ENCODE results near the gene LRRC4C.

The LRRC4C gene

DNA sequence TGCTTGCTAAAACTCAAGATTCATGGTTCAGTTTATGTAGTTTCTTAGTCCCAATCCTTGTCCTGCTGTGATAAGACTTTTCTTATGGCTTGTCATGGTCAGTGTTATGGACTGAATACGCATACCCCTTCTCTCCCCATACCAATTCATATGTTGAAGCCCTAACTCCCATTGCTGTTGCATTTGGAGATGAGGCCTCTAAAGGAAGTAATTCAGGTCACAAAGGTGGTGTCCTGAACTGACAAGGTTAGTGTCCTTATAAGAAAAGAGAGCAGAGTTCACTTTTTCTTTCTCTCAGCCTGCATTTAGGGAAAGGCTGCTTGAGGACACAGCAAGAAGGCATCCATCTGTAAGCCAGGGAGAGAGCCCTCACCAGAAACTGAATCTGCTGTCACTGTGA, 618.2 kb downstream of the LRRC4C start:
- DNase-seq: no peak

- no peak for DNase-seq
Measured at GRCh38 chr11:40838181-40838683, 621.2 kb downstream of the LRRC4C start.

DNA sequence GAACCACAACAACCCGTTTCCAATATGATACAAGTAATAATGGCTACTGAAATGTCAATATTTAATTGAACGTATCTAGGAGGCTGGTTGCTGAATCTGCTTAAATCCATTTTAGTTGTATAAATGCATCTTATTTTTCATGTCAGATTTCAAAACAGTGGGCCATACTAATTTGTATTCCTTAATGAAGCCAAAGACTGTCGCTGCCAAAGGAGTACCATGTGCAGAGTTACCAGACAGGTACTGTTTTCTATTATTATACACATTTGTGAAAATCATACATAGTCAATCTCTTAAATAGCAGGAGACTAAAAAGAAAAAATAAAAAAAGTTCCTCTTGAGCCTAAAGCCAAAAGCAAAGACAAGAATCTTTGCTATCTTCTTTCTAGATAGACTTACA, 632.3 kb downstream of the LRRC4C start:
- no peak for DNase-seq

DNA sequence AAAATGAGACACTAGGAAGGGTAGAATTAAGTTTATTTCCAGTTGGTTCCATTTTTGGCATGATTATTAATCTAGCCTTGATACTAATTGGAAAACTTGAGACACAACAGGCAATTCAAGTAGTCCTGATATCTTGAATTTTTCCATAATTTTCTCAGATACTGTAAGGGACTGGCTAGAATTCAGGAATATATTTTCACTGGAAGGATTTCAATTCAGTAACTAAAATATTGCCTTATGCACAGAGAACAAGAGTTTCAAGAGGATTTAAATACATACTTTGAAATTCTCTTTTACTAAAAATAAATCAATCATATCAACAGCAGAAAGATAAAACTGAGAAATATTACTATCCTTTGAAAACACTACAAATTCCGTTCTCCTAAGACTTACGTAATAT, 632.9 kb downstream of the LRRC4C start:
- no peak for DNase-seq

DNA sequence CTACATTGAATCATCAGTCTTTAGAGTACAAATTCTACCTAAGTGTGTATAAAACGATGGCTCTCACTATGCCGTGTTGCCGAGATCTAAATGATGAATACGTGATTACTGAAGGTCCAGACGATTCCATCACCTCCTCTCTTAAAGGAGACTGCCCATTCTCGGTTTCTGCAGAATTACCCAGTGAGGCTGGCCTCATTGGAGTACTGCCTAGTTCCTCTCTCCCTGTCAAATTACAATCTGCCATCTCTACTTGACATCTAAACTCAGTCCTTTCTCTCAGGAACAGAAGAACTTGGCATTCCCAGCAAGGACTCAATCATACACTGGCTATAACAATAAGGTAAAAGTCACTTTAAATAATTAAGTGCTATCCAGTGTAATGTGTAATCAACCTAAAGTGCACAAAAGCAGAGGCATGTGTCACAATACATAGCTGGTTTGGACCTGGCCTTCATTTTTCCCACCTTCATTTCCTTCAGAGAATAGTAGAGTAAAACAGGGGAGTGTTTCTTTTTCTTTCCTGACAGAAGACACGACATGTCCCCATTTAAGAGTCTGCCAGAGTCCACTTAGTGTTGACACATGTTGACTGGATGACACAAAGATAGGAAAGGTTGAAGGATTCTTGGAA, 634.1 kb downstream of the LRRC4C start:
- DNase-seq: no peak

GRCh38 chr11:40819230-40819629, 640.2 kb downstream of the LRRC4C start:
- DNase-seq: no peak

DNA sequence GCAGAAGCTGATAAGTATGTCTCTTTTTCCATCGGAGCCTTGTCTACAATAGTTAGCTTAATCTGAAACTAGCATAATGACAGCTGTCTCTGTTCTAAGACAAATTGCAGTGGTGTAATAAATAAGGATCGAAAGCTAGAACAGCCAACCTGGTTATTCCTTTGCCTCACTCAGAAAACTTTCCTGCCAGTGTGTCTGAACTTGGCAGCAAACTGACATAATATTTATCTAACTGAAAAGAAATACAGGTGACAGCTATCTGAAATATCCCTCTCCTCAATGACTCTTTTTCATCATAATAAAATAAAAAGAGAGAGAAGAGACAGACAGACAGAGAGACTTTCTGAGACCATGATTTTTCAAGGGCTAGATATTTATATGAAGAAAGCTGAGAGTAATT, 642.5 kb downstream of the LRRC4C start:
- no peak for DNase-seq

GRCh38 chr11:40797981-40798380, 661.5 kb downstream of the LRRC4C start:
- no peak for DNase-seq

DNA sequence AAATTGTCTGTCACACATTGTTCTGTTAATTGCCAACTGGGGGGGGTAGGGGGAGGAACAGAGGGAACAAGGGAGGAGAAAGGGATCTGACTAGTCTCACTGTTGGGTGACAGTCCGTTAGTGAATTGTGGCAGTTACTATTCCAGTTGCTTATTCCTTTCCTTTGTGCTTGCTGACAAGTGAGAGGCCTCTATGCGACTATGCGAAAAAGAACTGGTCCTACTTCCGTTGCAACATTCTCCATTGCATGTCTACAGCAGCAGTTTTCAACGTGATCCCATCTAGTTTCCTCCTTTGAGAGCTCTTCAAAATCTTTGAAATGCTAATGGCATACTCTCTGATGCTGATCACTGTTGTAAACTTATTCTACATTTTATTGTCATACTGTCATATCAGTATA, 672.2 kb downstream of the LRRC4C start:
- no peak for DNase-seq

DNA sequence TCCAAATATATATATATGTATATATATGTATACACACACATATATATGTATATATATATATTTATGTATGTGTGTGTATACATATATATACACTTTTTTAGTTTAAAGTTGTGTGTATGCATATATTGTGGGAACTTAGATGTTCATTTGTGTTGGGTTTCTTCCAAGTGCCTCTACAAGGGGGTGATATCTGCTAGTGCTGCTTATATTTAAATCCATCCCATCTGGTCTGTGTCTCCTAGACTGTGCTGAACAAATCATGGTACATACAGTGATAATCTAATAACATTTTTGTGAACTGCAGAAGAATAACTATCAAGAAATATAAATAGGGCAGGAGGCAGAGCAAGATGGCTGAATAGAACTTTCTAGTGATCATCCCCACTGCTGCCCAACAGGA, 696.4 kb downstream of the LRRC4C start:
- no peak for DNase-seq

DNA sequence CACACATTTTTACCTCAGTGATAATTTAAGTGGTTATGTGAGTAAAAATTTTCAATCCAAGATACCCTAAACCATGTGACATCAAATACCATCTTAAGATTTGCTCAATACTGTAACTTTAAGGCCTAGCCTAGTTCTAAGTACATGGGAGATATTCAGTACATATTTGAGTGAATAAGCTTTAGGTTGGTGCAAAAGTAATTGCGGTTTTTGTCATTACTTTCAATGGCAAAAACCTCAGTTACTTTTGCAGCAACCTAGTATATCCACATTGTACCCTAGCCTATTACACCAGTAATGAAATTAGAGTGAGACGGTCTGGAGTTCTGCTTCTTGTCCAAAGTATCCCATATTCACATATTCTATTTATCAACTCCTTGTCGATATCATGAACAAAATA, 700.1 kb downstream of the LRRC4C start:
- no peak for DNase-seq

DNA sequence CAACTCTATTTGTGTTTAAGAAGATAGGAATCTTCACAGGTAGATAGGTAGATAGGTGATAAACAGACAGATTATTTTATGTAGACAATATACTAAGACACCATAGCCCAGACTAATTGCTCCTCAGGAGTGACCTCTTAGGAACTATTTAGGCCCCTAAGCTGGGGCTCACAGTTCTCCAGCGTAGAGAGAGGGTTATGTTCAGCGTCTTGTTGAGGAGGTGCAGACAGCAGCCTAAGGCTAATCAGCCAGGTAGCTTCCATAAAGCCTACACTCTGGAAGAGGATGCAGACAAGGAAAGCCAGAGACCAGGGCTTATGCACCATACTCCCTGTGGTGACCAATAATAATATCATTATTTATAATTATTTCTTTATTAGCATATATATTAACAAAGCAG, 705.2 kb downstream of the LRRC4C start:
- no peak for DNase-seq

GRCh38 chr11:40746282-40746681, 713.2 kb downstream of the LRRC4C start:
- DNase-seq: no peak

GRCh38 chr11:40732132-40732531, 727.3 kb downstream of the LRRC4C start:
- DNase-seq: no peak

DNA sequence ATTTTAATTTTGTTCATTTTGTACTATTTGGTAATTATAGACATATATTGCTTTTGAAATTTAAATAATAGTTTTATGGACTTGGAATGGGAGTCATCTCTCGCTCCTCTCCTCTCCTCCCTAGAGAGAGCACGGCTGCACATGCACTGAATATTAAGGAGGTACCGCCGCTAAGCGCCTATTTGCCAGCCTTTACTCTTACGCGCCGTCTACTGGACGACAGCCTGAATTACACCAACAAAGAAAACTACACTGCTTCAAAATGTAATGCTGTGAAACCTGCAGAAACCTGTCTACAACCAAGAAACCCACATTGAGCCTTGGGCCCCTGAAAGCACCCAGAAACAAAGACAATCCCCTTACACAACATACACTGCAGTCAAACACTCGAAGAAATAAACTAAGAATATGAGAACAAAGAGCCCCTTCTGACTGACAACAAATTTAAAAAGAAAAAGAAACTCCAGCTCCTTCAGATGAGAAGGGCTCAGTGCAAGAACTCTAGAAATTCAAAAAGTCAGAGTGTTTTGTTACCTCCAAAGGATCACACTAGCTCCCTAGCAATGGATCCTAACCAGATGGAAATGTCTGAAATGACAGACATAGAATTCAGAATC, 737.2 kb downstream of the LRRC4C start:
- no peak for DNase-seq

DNA sequence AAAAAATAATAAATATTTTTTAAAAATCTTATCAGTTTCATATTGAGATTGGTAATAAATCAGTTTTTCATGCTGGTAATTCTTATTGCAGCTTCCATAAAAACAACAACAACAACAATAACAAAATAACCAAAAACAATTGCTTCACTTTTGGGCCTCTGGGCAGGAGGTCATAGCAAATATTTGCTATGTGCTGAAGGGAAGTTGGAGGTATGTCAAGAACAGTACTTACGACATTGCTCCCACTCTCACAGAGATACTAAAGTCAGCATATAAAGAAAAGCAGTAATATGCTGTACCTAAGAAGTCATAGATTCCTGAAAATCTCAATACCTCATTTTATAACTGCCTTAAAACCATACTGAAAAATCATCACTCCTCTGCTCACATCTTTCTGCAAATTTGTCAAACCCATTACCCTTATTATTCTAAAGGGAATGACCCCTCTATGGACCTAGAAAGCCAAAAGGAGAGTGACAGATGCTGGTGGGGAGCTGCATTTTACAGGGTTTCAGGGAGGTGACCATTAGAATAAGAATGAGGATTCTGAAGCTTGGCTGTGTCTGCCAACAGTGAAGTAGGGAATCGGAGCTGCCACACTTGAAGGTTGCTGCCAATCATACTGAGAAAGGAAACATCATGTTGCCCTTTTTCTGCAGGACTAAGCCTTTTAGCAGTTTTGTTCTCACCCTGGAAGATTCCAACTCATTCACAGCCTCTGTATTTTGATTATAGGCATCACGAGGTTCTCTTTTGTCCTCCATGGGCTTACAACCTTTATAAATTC, 742.9 kb downstream of the LRRC4C start:
- DNase-seq: no peak

- DNase-seq: no peak
Measured at GRCh38 chr11:40713083-40713482, 746.4 kb downstream of the LRRC4C start.

GRCh38 chr11:40701027-40701426, 758.4 kb downstream of the LRRC4C start:
- DNase-seq: no peak

DNA sequence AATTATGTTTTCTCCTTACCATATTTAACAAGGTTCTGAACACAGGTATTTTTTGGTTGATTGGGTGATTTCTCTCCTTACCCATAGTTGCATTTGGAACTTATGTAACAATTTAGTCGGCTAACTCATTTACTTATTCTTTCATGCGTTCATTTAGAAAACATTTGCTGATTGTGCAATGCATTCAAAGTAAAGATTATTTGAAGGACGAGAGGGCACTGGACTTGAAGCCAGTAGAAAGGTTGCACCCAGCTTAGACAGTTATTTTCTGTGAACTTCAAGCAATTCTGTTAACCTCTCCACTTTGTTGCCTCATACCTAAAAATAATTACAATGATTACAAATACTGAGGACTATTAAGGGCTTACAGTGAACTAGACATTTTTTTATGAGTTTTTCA, 769.6 kb downstream of the LRRC4C start:
- no peak for DNase-seq

- no peak for DNase-seq
Measured at GRCh38 chr11:40688369-40688768, 771.1 kb downstream of the LRRC4C start.

DNA sequence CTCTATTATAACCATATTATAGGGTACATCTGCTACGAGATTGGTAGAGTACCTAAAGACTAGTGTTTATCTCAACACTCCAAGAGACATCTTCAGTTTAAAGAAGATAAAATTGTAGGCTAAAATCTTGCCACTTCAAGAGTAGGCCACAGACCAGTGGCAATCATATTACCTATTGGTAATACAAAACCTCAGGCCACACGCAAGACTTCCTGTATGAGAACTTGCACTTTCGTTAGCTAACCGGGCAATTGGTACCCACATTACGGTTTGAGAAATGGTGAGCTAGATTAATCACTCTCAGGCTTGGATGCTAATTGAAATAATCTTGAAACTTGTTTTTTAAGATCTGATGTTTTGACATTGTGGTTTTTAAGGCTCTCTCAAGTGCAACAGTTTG, 772.7 kb downstream of the LRRC4C start:
- DNase-seq: no peak

- DNase-seq: no peak
Measured at GRCh38 chr11:40683010-40683409, 776.4 kb downstream of the LRRC4C start.

DNA sequence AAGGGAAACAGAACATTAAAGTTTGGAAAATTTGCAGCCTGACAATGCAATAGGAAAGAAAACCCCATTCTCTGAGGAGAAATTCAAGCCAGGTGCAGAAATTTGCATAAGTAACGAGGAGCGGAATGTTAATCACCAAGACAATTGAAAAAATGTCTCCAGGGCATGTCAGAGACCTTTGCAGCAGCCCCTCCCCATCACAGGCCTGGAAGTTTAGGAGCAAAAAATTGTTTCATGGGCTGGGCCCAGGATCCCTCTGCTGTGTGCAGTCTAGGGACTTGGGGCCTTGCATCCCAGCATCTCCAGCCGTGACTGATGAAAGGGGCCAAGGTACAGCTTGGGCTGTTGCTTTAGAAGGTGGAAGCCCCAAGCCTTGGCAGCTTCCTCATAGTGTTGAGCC, 780.2 kb downstream of the LRRC4C start:
- no peak for DNase-seq

DNA sequence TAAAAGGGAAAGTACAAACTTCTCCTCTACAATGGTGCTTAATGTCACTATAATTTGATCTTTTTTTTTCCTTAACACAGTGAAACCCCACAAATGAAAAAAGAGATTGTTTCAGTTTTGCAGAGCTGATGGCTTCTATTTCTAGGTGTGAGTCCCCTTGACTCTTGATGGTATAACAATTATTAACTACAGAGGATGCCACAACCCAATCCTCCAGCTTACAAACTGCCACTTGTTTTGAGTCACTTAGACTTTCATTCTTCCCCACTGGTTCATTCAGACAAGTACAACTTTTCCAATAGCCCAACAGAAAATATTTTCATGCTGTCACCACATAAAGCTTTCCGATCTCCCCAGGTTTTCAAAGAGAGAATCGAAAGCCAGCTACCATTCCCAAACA, 812.2 kb downstream of the LRRC4C start:
- no peak for DNase-seq
